Smooth muscle cell (in vitro differentiated cells): ENCODE data around the gene SOWAHB. TPM values are rescaled to one million over a fixed set of nuclear protein-coding genes. Genes with fewer than 3 reads are reported as not detected.
A peak's percentile ranks its signal among the peaks of the same experiment; 100 is the strongest.

Experiments
- DNase-seq: peaks from one replicate; lab custom pipeline; 2025; ENCODE audit not compliant: unreplicated experiment; lab: John Stamatoyannopoulos, UW
- H2AFZ ChIP-seq: fragments of 200-600 bp; sonication (generic); 2 replicates; pipeline ENCODE4 v1.6.0; 2016; ENCODE audit warnings: antibody characterized with exemption, low read depth, mild to moderate bottlenecking
- H3F3A ChIP-seq: fragments of 200-600 bp; sonication (generic); 2 replicates; pipeline ENCODE4 v1.6.0; 2017; ENCODE audit warnings: antibody characterized with exemption, low read depth
- H3K27ac ChIP-seq: fragments of 200-600 bp; sonication (generic); 2 replicates; pipeline ENCODE4 v1.5.1; 2016; ENCODE audit warnings: low read depth, mild to moderate bottlenecking
- H3K27me3 ChIP-seq: fragments of 200-600 bp; sonication (generic); 2 replicates; pipeline ENCODE4 v1.6.1; 2016; ENCODE audit warnings: low read depth, mild to moderate bottlenecking
- H3K36me3 ChIP-seq: fragments of 200-600 bp; sonication (generic); 2 replicates; pipeline ENCODE4 v1.5.1; 2016; ENCODE audit warnings: low read depth
- H3K4me1 ChIP-seq: fragments of 200-600 bp; sonication (generic); 2 replicates; pipeline ENCODE4 v1.5.1; 2016; ENCODE audit warnings: low read depth
- H3K4me2 ChIP-seq: fragments of 200-600 bp; sonication (generic); 2 replicates; pipeline ENCODE4 v1.6.0; 2016; ENCODE audit warnings: mild to moderate bottlenecking
- H3K4me3 ChIP-seq: fragments of 200-600 bp; sonication (generic); 2 replicates; pipeline ENCODE4 v1.5.1; 2016; ENCODE audit warnings: mild to moderate bottlenecking
- H3K79me2 ChIP-seq: fragments of 200-600 bp; sonication (generic); 2 replicates; pipeline ENCODE4 v1.6.0; 2016; ENCODE audit warnings: low read depth, mild to moderate bottlenecking
- H3K9ac ChIP-seq: fragments of 200-600 bp; sonication (generic); 2 replicates; pipeline ENCODE4 v1.6.0; 2016; ENCODE audit warnings: low read depth
- H3K9me3 ChIP-seq: fragments of 200-600 bp; sonication (generic); replicated peaks from 2 replicates; pipeline ENCODE4 v1.5.1; 2016; ENCODE audit warnings: low read depth
- H4K20me1 ChIP-seq: fragments of 200-600 bp; sonication (generic); 2 replicates; pipeline ENCODE4 v1.6.0; 2016; ENCODE audit warnings: low read depth
- WGBS: methylation state at CpG from one replicate; pipeline ENCODE4 v1.1.7; 2016; ENCODE audit warnings: low lambda C conversion rate; 5-methylcytosine and 5-hydroxymethylcytosine counted together
- polyA plus RNA-seq: library from polyadenylated mRNA; unstranded; fragments of >200 nt; fragmentation: Nextera tagmentation; extraction: Ambion mirVana; gene quantifications from 2 replicates; pipeline ENCODE4 v1.2.1, GENCODE V29; 2016
- total RNA-seq: library from RNA; depleted of rRNA; stranded (reverse); fragments of >200 nt; gene quantifications from 2 replicates; pipeline ENCODE4 v1.2.3, GENCODE V29; 2014
- TF ChIP-seq, protein P1 (sequence below): fragments of 200-600 bp; sonication (generic); IDR thresholded peaks from 2 replicates; pipeline ENCODE4 v1.5.1; 2017; ENCODE audit warnings: borderline replicate concordance, mild to moderate bottlenecking, antibody characterized with exemption; ENCODE audit not compliant: insufficient read depth, poor library complexity, severe bottlenecking

Gene SOWAHB
- total and polyA plus RNA-seq, 2 experiments from 2014 or later: 0.81 to 4.6 TPM

- Histone ChIP-seq H3K27ac (no peak overlapping the region), H3K36me3 (no peaks in the 10 kb centered on the region), H3F3A (peaks cover 5% of the 10 kb centered on the region), H3K9me3 (no peaks in the 10 kb centered on the region), H2AFZ (no peak overlapping the region), H4K20me1 (no peaks in the 10 kb centered on the region), H3K4me1 (peaks cover 4% of the 10 kb centered on the region), H3K4me2 (peak overlapping the region; percentile 98), H3K27me3 (peaks cover 55% of the 10 kb centered on the region), H3K4me3 (peak overlapping the region; percentile 64), H3K9ac (no peak overlapping the region), H3K79me2 (no peaks in the 10 kb centered on the region)
- TF ChIP-seq, protein P1, sequence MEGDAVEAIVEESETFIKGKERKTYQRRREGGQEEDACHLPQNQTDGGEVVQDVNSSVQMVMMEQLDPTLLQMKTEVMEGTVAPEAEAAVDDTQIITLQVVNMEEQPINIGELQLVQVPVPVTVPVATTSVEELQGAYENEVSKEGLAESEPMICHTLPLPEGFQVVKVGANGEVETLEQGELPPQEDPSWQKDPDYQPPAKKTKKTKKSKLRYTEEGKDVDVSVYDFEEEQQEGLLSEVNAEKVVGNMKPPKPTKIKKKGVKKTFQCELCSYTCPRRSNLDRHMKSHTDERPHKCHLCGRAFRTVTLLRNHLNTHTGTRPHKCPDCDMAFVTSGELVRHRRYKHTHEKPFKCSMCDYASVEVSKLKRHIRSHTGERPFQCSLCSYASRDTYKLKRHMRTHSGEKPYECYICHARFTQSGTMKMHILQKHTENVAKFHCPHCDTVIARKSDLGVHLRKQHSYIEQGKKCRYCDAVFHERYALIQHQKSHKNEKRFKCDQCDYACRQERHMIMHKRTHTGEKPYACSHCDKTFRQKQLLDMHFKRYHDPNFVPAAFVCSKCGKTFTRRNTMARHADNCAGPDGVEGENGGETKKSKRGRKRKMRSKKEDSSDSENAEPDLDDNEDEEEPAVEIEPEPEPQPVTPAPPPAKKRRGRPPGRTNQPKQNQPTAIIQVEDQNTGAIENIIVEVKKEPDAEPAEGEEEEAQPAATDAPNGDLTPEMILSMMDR: no peak
- DNase-seq: no peak
- 99% methylated on average over 8 of the region's 8 CpGs for WGBS
Observed at GRCh38 chr4:76896048-76896447, 1.9 kb downstream of the SOWAHB start.

GRCh38 chr4:76895619-76896018 lies 2.3 kb downstream of the SOWAHB start:
- Histone ChIP-seq H4K20me1 (no peaks in the 10 kb centered on the region), H3K4me3 (no peak overlapping the region), H3K79me2 (no peaks in the 10 kb centered on the region), H3K27ac (no peak overlapping the region), H3K4me1 (peaks cover 4% of the 10 kb centered on the region), H2AFZ (no peak overlapping the region), H3K36me3 (no peaks in the 10 kb centered on the region), H3F3A (peaks cover 5% of the 10 kb centered on the region), H3K27me3 (peaks cover 55% of the 10 kb centered on the region), H3K4me2 (no peak overlapping the region), H3K9me3 (no peaks in the 10 kb centered on the region), H3K9ac (no peak overlapping the region)
- no peak for DNase-seq
- TF ChIP-seq, protein P1: no peak
- 91% methylated on average over 6 of the region's 6 CpGs for WGBS

- peak overlapping the region; percentile 6 for H3K4me3 ChIP-seq
- peaks cover 4% of the 10 kb centered on the region for H3K4me1 ChIP-seq
- H3K9ac ChIP-seq: no peak overlapping the region
- H3K9me3 ChIP-seq: no peaks in the 10 kb centered on the region
- H3K4me2 ChIP-seq: no peak overlapping the region
- H3K27ac ChIP-seq: no peak overlapping the region
- no peaks in the 10 kb centered on the region for H3K36me3 ChIP-seq
- H3F3A ChIP-seq: peaks cover 5% of the 10 kb centered on the region
- H2AFZ ChIP-seq: no peak overlapping the region
- WGBS: 87% methylated on average over 6 of the region's 6 CpGs
- H4K20me1 ChIP-seq: no peaks in the 10 kb centered on the region
- peaks cover 48% of the 10 kb centered on the region for H3K27me3 ChIP-seq
- no peak for DNase-seq
- TF ChIP-seq, protein P1: no peak
- H3K79me2 ChIP-seq: no peaks in the 10 kb centered on the region
Observed at GRCh38 chr4:76894537-76895255, 3.2 kb downstream of the SOWAHB start.

- H2AFZ ChIP-seq: no peak overlapping the region
- H3K9ac ChIP-seq: peak overlapping the region; percentile 66
- peaks cover 27% of the 10 kb centered on the region for H3K27me3 ChIP-seq
- peak overlapping the region; percentile 42 for H3K4me2 ChIP-seq
- H3K36me3 ChIP-seq: no peaks in the 10 kb centered on the region
- H3K79me2 ChIP-seq: no peaks in the 10 kb centered on the region
- no peak for DNase-seq
- no peaks in the 10 kb centered on the region for H3K9me3 ChIP-seq
- TF ChIP-seq, protein P1: no peak
- 61% methylated on average over 3 of the region's 3 CpGs for WGBS
- peaks cover 4% of the 10 kb centered on the region for H3K4me1 ChIP-seq
- peaks cover 5% of the 10 kb centered on the region for H3F3A ChIP-seq
- H4K20me1 ChIP-seq: no peaks in the 10 kb centered on the region
- H3K27ac ChIP-seq: peak overlapping the region; percentile 88
- no peak overlapping the region for H3K4me3 ChIP-seq
Observed at GRCh38 chr4:76892601-76893000, 5.3 kb downstream of the SOWAHB start.
